HEK293 (cell line): ENCODE measurements around the gene PIK3AP1.
A peak's percentile ranks its signal among the peaks of the same experiment; 100 is the strongest.
"Not testable (repeated sequence)": the region's sequence is repeated elsewhere in the genome, so short reads cannot be mapped to it uniquely, and the experiment has no call there.

Experiments
- CTCF ChIA-PET: fragments of 350-600 bp; formaldehyde crosslinking; extraction: SDS; loops from one replicate; lab custom pipeline; 2021; ENCODE audit warnings: antibody characterized with exemption; lab: Yijun Ruan, JAX
- POLR2A ChIA-PET: fragments of 300-600 bp; formaldehyde crosslinking; extraction: SDS; loops from one replicate; lab custom pipeline; 2020; ENCODE audit warnings: antibody characterized with exemption, inconsistent platforms; lab: Yijun Ruan, JAX
- H3K27ac ChIP-seq: fragments of 200-500 bp; sonication (Bioruptor generic); 2 replicates; pipeline ENCODE4 v1.5.1; 2014; ENCODE audit warnings: low read depth, low read length, control low read depth, inconsistent platforms; ENCODE audit errors: extremely low read depth
- H3K36me3 ChIP-seq, 2 experiments: fragments of 200-500 bp in 1 of 2; sonication (Bioruptor generic) in 1 of 2; 1 replicate in 1 of 2; 2 replicates in 1 of 2; pipeline ENCODE4 v1.5.1; 2014 to 2017; ENCODE audit warnings: inconsistent platforms in 2 of 2, low read length in 2 of 2; ENCODE audit not compliant: control insufficient read depth in 2 of 2, insufficient read depth in 1 of 2
- H3K4me1 ChIP-seq: fragments of 200-500 bp; sonication (Bioruptor generic); 2 replicates; pipeline ENCODE4 v1.5.1; 2014; ENCODE audit warnings: mild to moderate bottlenecking, low read length, inconsistent platforms; ENCODE audit not compliant: control insufficient read depth, insufficient read depth
- H3K4me3 ChIP-seq: 2 replicates; pipeline ENCODE4 v1.5.1; 2011; ENCODE audit warnings: low read depth, mild to moderate bottlenecking, control low read depth, low read length, moderate library complexity
- H3K9me3 ChIP-seq: fragments of 200-500 bp; sonication (Bioruptor generic); 2 replicates; pipeline ENCODE4 v1.5.1; 2014; ENCODE audit warnings: low read depth, low read length, inconsistent platforms; ENCODE audit not compliant: control insufficient read depth, insufficient read depth
- BCL11B ChIP-seq: fragments of 450-650 bp; formaldehyde crosslinking; IDR thresholded peaks from 2 replicates; pipeline ENCODE4 v1.5.1; 2016; ENCODE audit warnings: low read depth, missing biosample characterization, missing genetic modification characterization
- IKZF3 ChIP-seq: fragments of 450-650 bp; IDR thresholded peaks from 2 replicates; pipeline ENCODE4 v1.5.0; 2018; ENCODE audit warnings: missing biosample characterization, mild to moderate bottlenecking, missing genetic modification characterization, moderate library complexity
- MZF1 ChIP-seq: fragments of 450-650 bp; formaldehyde crosslinking; IDR thresholded peaks from 2 replicates; pipeline ENCODE4 v1.5.1; 2017; ENCODE audit warnings: missing biosample characterization, missing genetic modification characterization, borderline replicate concordance
- OSR2 ChIP-seq: fragments of 450-650 bp; formaldehyde crosslinking; IDR thresholded peaks from 2 replicates; pipeline ENCODE4 v1.5.1; 2016; ENCODE audit warnings: missing biosample characterization, missing genetic modification characterization
- PRDM6 ChIP-seq: fragments of 450-650 bp; formaldehyde crosslinking; IDR thresholded peaks from 2 replicates; pipeline ENCODE4 v1.5.1; 2017; ENCODE audit warnings: missing biosample characterization, missing genetic modification characterization
- ZBTB1 ChIP-seq: fragments of 450-650 bp; formaldehyde crosslinking; IDR thresholded peaks from 2 replicates; pipeline ENCODE4 v1.5.1; 2016; ENCODE audit warnings: missing biosample characterization, missing genetic modification characterization
- ZBTB44 ChIP-seq: fragments of 450-650 bp; IDR thresholded peaks from 2 replicates; pipeline ENCODE4 v1.5.1; 2018; ENCODE audit warnings: missing biosample characterization, mild to moderate bottlenecking, missing genetic modification characterization
- ZNF138 ChIP-seq: fragments of 450-650 bp; formaldehyde crosslinking; IDR thresholded peaks from 2 replicates; pipeline ENCODE4 v1.5.1; 2016; ENCODE audit warnings: missing biosample characterization, missing genetic modification characterization, borderline replicate concordance
- ZNF148 ChIP-seq: fragments of 450-650 bp; formaldehyde crosslinking; IDR thresholded peaks from 2 replicates; pipeline ENCODE4 v1.5.0; 2017; ENCODE audit warnings: missing biosample characterization, missing genetic modification characterization, borderline replicate concordance
- ZNF174 ChIP-seq: fragments of 450-650 bp; formaldehyde crosslinking; IDR thresholded peaks from 2 replicates; pipeline ENCODE4 v1.5.0; 2017; ENCODE audit warnings: missing biosample characterization, mild to moderate bottlenecking, missing genetic modification characterization
- ZNF274 ChIP-seq, 2 experiments: fragments of 200-500 bp in 1 of 2; fragments of 450-650 bp in 1 of 2; sonication (Bioruptor generic) in 1 of 2; formaldehyde crosslinking in 1 of 2; IDR thresholded peaks; 2 replicates each; pipeline versions ENCODE4 v1.5.1 to v1.6.1; 2014 to 2016; ENCODE audit warnings: borderline replicate concordance in 1 of 2, inconsistent platforms in 1 of 2, low read length in 1 of 2, missing biosample characterization in 1 of 2, missing genetic modification characterization in 1 of 2
- ZNF423 ChIP-seq: fragments of 450-650 bp; formaldehyde crosslinking; IDR thresholded peaks from 2 replicates; pipeline ENCODE4 v1.5.1; 2016; ENCODE audit warnings: missing biosample characterization, missing genetic modification characterization
- ZNF473 ChIP-seq: fragments of 450-650 bp; formaldehyde crosslinking; IDR thresholded peaks from 2 replicates; pipeline ENCODE4 v1.5.1; 2017; ENCODE audit warnings: missing biosample characterization, missing genetic modification characterization
- ZNF529 ChIP-seq: fragments of 450-650 bp; formaldehyde crosslinking; IDR thresholded peaks from 2 replicates; pipeline ENCODE4 v1.5.1; 2017; ENCODE audit warnings: missing genetic modification characterization, missing biosample characterization; ENCODE audit not compliant: insufficient replicate concordance
- ZNF560 ChIP-seq: fragments of 450-650 bp; formaldehyde crosslinking; IDR thresholded peaks from 2 replicates; pipeline ENCODE4 v1.5.1; 2017; ENCODE audit warnings: missing biosample characterization, missing genetic modification characterization, borderline replicate concordance
- ZNF621 ChIP-seq: fragments of 450-650 bp; formaldehyde crosslinking; IDR thresholded peaks from 2 replicates; pipeline ENCODE4 v1.5.1; 2017; ENCODE audit warnings: missing biosample characterization, missing genetic modification characterization
- TF ChIP-seq, protein P1 (sequence below): fragments of 450-650 bp; formaldehyde crosslinking; IDR thresholded peaks from 2 replicates; pipeline ENCODE4 v1.5.1; 2016; ENCODE audit warnings: missing biosample characterization, missing genetic modification characterization, low read depth

Gene PIK3AP1

DNA sequence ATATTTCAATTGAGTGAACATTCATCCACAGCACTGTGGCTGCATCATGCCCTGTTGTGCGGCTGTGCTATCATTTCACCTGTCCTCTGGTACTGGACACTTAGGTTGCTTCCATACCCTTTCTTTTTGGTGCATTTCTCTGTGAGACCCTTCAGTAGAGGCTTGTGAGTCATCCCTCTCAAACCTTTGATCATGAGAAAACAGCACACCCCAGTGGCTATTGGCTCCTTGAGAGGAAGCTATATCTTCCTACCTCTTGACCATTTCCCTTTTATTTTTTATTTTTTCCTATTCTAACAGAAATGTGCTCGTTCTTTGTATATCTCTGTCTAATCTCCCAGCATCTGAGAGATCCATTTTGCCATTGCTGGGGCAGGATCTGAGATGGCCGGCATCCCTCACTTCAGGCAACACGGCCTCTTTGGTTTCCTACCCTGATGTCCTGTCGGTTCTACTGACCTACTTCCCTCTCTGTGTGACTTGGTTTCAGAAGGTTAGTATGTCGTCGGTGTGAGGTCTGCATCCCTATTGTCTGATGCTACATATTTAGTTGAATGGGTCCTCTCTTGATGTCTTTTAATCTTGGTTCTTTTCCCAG lies 23.8 kb upstream of the PIK3AP1 start (continued):
- TF ChIP-seq ZNF274 (IDR thresholded peaks at IDR 0.05; ENCODE audit: low read length), result no peak
- no peak for TF ChIP-seq ZNF274 (tag by site-specific recombination; IDR thresholded peaks at IDR 0.05; ENCODE audit: borderline replicate concordance)
- TF ChIP-seq BCL11B (tag by site-specific recombination), result no peak
- no peak for TF ChIP-seq IKZF3 (tag by site-specific recombination)
- peak; percentile 33; the same call in 1 of the 2 replicates for TF ChIP-seq MZF1 (tag by site-specific recombination)
- no peak for TF ChIP-seq PRDM6 (tag by site-specific recombination)
- no peak for TF ChIP-seq ZNF621 (tag by site-specific recombination)
- no peak for TF ChIP-seq ZNF473 (tag by site-specific recombination)
- TF ChIP-seq OSR2, result no peak
- no peak for TF ChIP-seq ZNF423 (tag by site-specific recombination)
- no peak for TF ChIP-seq ZNF529 (tag by site-specific recombination)
- no peak for TF ChIP-seq ZNF148 (tag by site-specific recombination)
- TF ChIP-seq ZNF174, result no peak

GRCh38 chr10:96741557-96741956 lies 21.2 kb upstream of the PIK3AP1 start:
- H3K4me3 ChIP-seq, POLR2A ChIA-PET: not testable (repeated sequence)
- CTCF ChIA-PET, result interaction anchor here (0.6 to 0.7 kb wide), 2 partner anchors 294 to 433 kb away, joined by 3 read pairs; no protein-coding TSS in a partner anchor

DNA sequence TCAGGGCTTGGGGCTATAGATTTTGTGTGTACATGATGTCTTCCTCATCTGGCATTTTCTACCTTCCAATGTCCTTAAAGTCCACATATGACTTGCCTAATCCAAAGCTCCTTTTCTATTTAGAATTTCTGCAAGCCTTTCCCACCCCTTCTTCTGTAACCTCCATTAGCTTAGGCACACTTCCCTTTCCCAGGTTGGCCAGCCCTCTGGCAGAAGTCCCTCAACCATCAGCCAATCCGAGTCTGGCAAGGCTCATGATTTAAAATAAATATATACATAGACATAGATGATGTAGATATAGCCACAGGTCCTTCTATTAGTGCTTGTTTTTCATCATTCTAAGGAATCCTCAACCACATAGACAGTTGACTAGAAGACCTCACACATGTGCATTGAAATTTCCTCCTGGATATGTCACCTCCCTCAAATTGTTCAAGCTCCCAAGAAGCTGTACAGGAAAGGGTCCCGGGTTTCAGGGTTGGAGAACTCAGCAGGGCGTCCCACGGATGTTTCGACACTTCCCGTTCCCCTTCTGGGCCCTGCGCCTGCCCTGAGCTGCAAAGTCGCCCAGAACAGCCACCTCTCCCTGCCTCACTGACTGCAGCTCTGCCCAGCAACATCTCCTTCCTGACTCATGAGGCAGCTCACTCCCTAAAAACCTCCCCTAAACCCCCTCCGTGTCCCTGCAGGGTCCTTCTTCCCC lies 20.4 kb upstream of the PIK3AP1 start:
- H3K27ac ChIP-seq, result no peak overlapping the region
- POLR2A ChIA-PET, result no interaction called here
- TF ChIP-seq, protein P1, sequence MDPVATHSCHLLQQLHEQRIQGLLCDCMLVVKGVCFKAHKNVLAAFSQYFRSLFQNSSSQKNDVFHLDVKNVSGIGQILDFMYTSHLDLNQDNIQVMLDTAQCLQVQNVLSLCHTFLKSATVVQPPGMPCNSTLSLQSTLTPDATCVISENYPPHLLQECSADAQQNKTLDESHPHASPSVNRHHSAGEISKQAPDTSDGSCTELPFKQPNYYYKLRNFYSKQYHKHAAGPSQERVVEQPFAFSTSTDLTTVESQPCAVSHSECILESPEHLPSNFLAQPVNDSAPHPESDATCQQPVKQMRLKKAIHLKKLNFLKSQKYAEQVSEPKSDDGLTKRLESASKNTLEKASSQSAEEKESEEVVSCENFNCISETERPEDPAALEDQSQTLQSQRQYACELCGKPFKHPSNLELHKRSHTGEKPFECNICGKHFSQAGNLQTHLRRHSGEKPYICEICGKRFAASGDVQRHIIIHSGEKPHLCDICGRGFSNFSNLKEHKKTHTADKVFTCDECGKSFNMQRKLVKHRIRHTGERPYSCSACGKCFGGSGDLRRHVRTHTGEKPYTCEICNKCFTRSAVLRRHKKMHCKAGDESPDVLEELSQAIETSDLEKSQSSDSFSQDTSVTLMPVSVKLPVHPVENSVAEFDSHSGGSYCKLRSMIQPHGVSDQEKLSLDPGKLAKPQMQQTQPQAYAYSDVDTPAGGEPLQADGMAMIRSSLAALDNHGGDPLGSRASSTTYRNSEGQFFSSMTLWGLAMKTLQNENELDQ, result no peak
- TF ChIP-seq ZBTB1 (tag by site-specific recombination) (no peak), ZNF560 (tag by site-specific recombination) (no peak), ZBTB44 (no peak), ZNF138 (no peak)
- H3K4me1 ChIP-seq, result no peaks in the 10 kb centered on the region
- H3K4me3 ChIP-seq, result no peak overlapping the region
- no peaks in the 10 kb centered on the region for H3K36me3 ChIP-seq
- CTCF ChIA-PET, result interaction anchor here (0.6 to 0.9 kb wide), 4 partner anchors 100 to 434 kb away, joined by 3 read pairs; no protein-coding TSS in a partner anchor
- H3K9me3 ChIP-seq, result no peaks in the 10 kb centered on the region

More at GRCh38 chr10:96741557-96741956, 21.2 kb upstream of the PIK3AP1 start:
- not testable (repeated sequence) for H3K9me3 ChIP-seq, H3K36me3 ChIP-seq, H3K27ac ChIP-seq, H3K4me1 ChIP-seq
